C4-2B (cell line): Measurements from ENCODE around the gene DCAF5.

Experiments used
- ZFX ChIP-seq: fragments of 450-650 bp; IDR thresholded peaks from 2 replicates; pipeline ENCODE4 v1.6.1; 2017
- TF ChIP-seq, protein P1 (sequence below): fragments of 450-650 bp; conservative IDR thresholded peaks from 2 replicates; pipeline ENCODE4 v1.5.1; 2017; ENCODE audit warnings: mild to moderate bottlenecking

DNA sequence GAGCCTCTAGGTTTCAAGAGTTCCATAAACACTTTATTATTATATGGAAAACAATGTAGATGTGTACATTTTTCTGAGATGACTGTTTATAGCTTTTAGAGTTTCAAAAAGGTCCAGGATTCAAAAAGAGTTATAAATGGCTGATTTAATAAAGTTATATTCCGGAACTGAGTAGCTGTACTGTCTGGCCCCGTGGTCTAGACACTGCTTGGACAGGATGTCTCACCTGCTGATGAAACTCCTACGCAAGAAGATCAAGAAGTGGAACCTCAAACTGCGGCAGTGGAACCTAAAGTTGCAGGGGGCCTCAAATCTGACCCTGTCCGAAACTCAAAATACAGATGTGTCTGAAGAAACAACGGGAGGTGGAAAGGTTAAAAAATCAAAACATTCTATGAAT, 69.7 kb downstream of the DCAF5 start:
- TF ChIP-seq ZFX = no peak
- TF ChIP-seq, protein P1, sequence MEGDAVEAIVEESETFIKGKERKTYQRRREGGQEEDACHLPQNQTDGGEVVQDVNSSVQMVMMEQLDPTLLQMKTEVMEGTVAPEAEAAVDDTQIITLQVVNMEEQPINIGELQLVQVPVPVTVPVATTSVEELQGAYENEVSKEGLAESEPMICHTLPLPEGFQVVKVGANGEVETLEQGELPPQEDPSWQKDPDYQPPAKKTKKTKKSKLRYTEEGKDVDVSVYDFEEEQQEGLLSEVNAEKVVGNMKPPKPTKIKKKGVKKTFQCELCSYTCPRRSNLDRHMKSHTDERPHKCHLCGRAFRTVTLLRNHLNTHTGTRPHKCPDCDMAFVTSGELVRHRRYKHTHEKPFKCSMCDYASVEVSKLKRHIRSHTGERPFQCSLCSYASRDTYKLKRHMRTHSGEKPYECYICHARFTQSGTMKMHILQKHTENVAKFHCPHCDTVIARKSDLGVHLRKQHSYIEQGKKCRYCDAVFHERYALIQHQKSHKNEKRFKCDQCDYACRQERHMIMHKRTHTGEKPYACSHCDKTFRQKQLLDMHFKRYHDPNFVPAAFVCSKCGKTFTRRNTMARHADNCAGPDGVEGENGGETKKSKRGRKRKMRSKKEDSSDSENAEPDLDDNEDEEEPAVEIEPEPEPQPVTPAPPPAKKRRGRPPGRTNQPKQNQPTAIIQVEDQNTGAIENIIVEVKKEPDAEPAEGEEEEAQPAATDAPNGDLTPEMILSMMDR = no peak
